ENCODE measurements around the gene SLAMF8. TPM values are rescaled to one million over a fixed set of nuclear protein-coding genes. Genes with fewer than 3 reads are reported as not detected.

Gene SLAMF8
- polyA plus RNA-seq, 1 donor from 2014 or later, result not detected

DNA sequence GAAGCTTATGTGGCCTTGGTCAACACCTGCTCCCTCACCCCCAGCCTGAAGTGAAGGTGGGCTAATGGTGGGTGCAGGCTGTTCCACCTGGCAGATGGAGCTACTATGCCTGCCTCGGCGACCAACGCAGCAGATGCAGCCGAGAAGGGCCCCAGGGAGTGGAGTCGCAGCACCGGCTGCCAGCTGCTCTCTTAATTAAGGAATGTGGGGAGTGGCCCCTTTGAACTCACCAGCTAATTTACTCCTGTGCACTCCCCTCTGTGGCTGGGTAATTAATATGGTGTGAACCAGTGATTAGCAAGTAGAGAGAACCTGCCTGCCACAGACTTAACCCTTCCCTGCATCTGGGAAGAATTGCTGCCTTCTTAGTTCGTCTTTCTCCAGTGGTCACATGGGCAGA, 3.3 kb upstream of the SLAMF8 start:
- Histone ChIP-seq H3K4me3 (ENCODE audit: low read length) (no peak overlapping the region), H4K20me1 (ENCODE audit: insufficient read depth) (no peaks in the 10 kb centered on the region), H3F3A (ENCODE audit: insufficient read depth, low read length, poor library complexity, severe bottlenecking) (no peaks in the 10 kb centered on the region), H3K36me3 (ENCODE audit: insufficient read depth, low read length) (no peaks in the 10 kb centered on the region), H3K4me2 (ENCODE audit: low read length) (no peak overlapping the region), H3K9me3 (ENCODE audit: low read length) (no peaks in the 10 kb centered on the region), H2AFZ (ENCODE audit: low read depth, low read length) (no peak overlapping the region), H3K79me2 (replicated peaks; ENCODE audit: insufficient read depth, low read length) (no peaks in the 10 kb centered on the region), H3K9me2 (ENCODE audit: insufficient read depth, low read length) (no peaks in the 10 kb centered on the region), H3K27ac (ENCODE audit: low read length) (no peak overlapping the region), H3K9ac (ENCODE audit: low read length) (no peak overlapping the region), H3K27me3 (ENCODE audit: insufficient read depth, low read depth, low read length) (peaks cover 62% of the 10 kb centered on the region)
- TF ChIP-seq EP300 (conservative IDR thresholded peaks at IDR 0.05; ENCODE audit: poor library complexity, severe bottlenecking) (no peak), SMC3 (conservative IDR thresholded peaks at IDR 0.05; ENCODE audit: poor library complexity) (no peak), POLR2AphosphoS5 (IDR thresholded peaks at IDR 0.05) (no peak), MXI1 (conservative IDR thresholded peaks at IDR 0.05; ENCODE audit: poor library complexity, severe bottlenecking) (no peak), TAF1 (IDR thresholded peaks at IDR 0.05; ENCODE audit: low read depth) (no peak), EZH2 (IDR thresholded peaks at IDR 0.05; ENCODE audit: borderline replicate concordance, insufficient read depth, low read length, poor library complexity, severe bottlenecking) (no peak), RAD21 (conservative IDR thresholded peaks at IDR 0.05) (no peak), CTCF (IDR thresholded peaks at IDR 0.05; ENCODE audit: poor library complexity, severe bottlenecking) (no peak)
- TF ChIP-seq, protein P1, sequence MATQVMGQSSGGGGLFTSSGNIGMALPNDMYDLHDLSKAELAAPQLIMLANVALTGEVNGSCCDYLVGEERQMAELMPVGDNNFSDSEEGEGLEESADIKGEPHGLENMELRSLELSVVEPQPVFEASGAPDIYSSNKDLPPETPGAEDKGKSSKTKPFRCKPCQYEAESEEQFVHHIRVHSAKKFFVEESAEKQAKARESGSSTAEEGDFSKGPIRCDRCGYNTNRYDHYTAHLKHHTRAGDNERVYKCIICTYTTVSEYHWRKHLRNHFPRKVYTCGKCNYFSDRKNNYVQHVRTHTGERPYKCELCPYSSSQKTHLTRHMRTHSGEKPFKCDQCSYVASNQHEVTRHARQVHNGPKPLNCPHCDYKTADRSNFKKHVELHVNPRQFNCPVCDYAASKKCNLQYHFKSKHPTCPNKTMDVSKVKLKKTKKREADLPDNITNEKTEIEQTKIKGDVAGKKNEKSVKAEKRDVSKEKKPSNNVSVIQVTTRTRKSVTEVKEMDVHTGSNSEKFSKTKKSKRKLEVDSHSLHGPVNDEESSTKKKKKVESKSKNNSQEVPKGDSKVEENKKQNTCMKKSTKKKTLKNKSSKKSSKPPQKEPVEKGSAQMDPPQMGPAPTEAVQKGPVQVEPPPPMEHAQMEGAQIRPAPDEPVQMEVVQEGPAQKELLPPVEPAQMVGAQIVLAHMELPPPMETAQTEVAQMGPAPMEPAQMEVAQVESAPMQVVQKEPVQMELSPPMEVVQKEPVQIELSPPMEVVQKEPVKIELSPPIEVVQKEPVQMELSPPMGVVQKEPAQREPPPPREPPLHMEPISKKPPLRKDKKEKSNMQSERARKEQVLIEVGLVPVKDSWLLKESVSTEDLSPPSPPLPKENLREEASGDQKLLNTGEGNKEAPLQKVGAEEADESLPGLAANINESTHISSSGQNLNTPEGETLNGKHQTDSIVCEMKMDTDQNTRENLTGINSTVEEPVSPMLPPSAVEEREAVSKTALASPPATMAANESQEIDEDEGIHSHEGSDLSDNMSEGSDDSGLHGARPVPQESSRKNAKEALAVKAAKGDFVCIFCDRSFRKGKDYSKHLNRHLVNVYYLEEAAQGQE (IDR thresholded peaks at IDR 0.05; ENCODE audit: borderline replicate concordance), result no peak

- Histone ChIP-seq H3K9ac (ENCODE audit: low read length) (no peak overlapping the region), H3K36me3 (ENCODE audit: insufficient read depth, low read length) (no peaks in the 10 kb centered on the region), H3K27me3 (ENCODE audit: insufficient read depth, low read depth, low read length) (peaks cover 83% of the 10 kb centered on the region), H3K79me2 (replicated peaks; ENCODE audit: insufficient read depth, low read length) (no peaks in the 10 kb centered on the region), H3K9me2 (ENCODE audit: insufficient read depth, low read length) (no peaks in the 10 kb centered on the region), H3K9me3 (ENCODE audit: low read length) (no peaks in the 10 kb centered on the region), H2AFZ (ENCODE audit: low read depth, low read length) (no peak overlapping the region), H3K27ac (ENCODE audit: low read length) (no peak overlapping the region), H3K4me3 (ENCODE audit: low read length) (no peak overlapping the region), H4K20me1 (ENCODE audit: insufficient read depth) (no peaks in the 10 kb centered on the region), H3K4me2 (ENCODE audit: low read length) (no peak overlapping the region), H3F3A (ENCODE audit: insufficient read depth, low read length, poor library complexity, severe bottlenecking) (no peaks in the 10 kb centered on the region)
- TF ChIP-seq, protein P1 (IDR thresholded peaks at IDR 0.05; ENCODE audit: borderline replicate concordance), result no peak
- TF ChIP-seq POLR2AphosphoS5 (IDR thresholded peaks at IDR 0.05), result no peak
- no peak for TF ChIP-seq MXI1 (conservative IDR thresholded peaks at IDR 0.05; ENCODE audit: poor library complexity, severe bottlenecking)
- TF ChIP-seq TAF1 (IDR thresholded peaks at IDR 0.05; ENCODE audit: low read depth), result no peak
- no peak for TF ChIP-seq CTCF (IDR thresholded peaks at IDR 0.05; ENCODE audit: poor library complexity, severe bottlenecking)
- TF ChIP-seq EP300 (conservative IDR thresholded peaks at IDR 0.05; ENCODE audit: poor library complexity, severe bottlenecking), result no peak
- TF ChIP-seq EZH2 (IDR thresholded peaks at IDR 0.05; ENCODE audit: borderline replicate concordance, insufficient read depth, low read length, poor library complexity, severe bottlenecking), result no peak
- no peak for TF ChIP-seq RAD21 (conservative IDR thresholded peaks at IDR 0.05)
- no peak for TF ChIP-seq SMC3 (conservative IDR thresholded peaks at IDR 0.05; ENCODE audit: poor library complexity)
Observed at GRCh38 chr1:159825564-159825963, 1.1 kb upstream of the SLAMF8 start.

Measured in neural cell (in vitro differentiated cells).